ENCODE measurements around the gene PLEK. TPM values are rescaled to one million over a fixed set of nuclear protein-coding genes. Genes with fewer than 3 reads are reported as not detected.
"Not testable (repeated sequence)": the region's sequence is repeated elsewhere in the genome, so short reads cannot be mapped to it uniquely, and the experiment has no call there.

Gene PLEK
- total and polyA plus RNA-seq, 2 donors (not counting 1 experiment from before 2014, with no cell fraction given) = not detected

DNA sequence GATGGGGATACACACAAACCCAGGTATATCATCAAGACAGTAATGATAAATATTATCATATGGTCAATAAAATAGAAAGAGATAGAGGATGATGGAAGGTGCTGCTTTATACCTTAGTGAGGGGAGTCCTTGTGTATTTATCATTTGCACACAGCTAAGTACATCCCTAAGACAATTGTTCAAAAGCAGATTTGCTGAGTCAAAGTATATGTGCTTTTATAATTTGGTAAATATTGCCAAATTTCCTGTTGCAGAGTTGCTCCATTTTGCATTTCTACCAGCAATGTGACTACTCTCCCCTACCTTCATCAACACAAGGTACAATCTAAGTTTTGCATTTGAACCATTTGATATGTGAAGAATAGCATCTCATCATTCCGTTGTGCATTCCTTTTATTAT is 22.6 kb upstream of the PLEK start:
- Histone ChIP-seq H3K79me2 (ENCODE audit: control insufficient read depth, insufficient read depth, low read length) (no peaks in the 10 kb centered on the region), H3K9ac (ENCODE audit: insufficient read depth, low read length) (no peak overlapping the region), H3K9me3 (ENCODE audit: control insufficient read depth, insufficient read depth, low read depth, low read length) (no peaks in the 10 kb centered on the region), H2AFZ (ENCODE audit: low read length) (no peak overlapping the region), H3K27ac (ENCODE audit: insufficient read depth, low read length) (no peak overlapping the region), H3K27me3 (ENCODE audit: control insufficient read depth, insufficient read depth, low read length) (no peaks in the 10 kb centered on the region), H3K4me2 (ENCODE audit: extremely low read depth, insufficient read depth, low read length) (no peak overlapping the region), H4K20me1 (ENCODE audit: control insufficient read depth, extremely low read depth, insufficient read depth, low read length) (no peaks in the 10 kb centered on the region), H3K36me3 (ENCODE audit: control insufficient read depth, insufficient read depth, low read length) (no peaks in the 10 kb centered on the region), H3K4me3 (replicated peaks in 1 of 4; ENCODE audit: control extremely low read depth in 1 of 4, insufficient read depth in 1 of 4, low read depth in 3 of 4, low read length in 4 of 4) (no peak overlapping the region), H3K4me1 (ENCODE audit: control insufficient read depth, extremely low read depth, insufficient read depth, low read length) (no peaks in the 10 kb centered on the region)
- no peak for TF ChIP-seq EZH2 (IDR thresholded peaks at IDR 0.05; ENCODE audit: low read length, missing control alignments)
- TF ChIP-seq, protein P1, sequence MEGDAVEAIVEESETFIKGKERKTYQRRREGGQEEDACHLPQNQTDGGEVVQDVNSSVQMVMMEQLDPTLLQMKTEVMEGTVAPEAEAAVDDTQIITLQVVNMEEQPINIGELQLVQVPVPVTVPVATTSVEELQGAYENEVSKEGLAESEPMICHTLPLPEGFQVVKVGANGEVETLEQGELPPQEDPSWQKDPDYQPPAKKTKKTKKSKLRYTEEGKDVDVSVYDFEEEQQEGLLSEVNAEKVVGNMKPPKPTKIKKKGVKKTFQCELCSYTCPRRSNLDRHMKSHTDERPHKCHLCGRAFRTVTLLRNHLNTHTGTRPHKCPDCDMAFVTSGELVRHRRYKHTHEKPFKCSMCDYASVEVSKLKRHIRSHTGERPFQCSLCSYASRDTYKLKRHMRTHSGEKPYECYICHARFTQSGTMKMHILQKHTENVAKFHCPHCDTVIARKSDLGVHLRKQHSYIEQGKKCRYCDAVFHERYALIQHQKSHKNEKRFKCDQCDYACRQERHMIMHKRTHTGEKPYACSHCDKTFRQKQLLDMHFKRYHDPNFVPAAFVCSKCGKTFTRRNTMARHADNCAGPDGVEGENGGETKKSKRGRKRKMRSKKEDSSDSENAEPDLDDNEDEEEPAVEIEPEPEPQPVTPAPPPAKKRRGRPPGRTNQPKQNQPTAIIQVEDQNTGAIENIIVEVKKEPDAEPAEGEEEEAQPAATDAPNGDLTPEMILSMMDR (conservative IDR thresholded peaks at IDR 0.05 in 1 of 2, IDR thresholded peaks at IDR 0.05 in 1 of 2; ENCODE audit: low read depth in 1 of 2, low read length in 2 of 2) = no peak
- DNase-seq (ENCODE audit: low read depth in 2 of 2) = no peak

DNA sequence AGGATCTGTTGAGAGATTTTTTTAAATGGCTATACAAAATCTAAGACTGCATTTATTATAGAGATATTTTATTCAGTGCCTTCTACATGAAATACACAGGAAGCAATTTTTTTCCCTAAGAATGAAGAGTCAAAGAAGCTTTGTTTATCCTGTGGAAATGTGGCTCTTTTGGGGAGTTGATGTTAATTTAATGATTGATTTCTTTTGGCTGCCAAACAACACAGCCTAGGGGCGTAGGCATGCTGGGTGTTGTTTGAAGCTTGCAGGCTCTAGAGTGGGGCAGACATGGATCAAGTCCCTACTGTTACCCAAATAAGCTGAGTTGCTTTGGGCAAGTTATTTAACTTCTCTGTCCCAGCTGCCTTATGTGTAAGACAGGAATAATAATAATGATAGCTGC is 21.1 kb upstream of the PLEK start:
- H3K4me1 ChIP-seq (ENCODE audit: control insufficient read depth, extremely low read depth, insufficient read depth, low read length) = no peaks in the 10 kb centered on the region
- H2AFZ ChIP-seq (ENCODE audit: low read length) = no peak overlapping the region
- no peak overlapping the region for H3K9ac ChIP-seq (ENCODE audit: insufficient read depth, low read length)
- H3K36me3 ChIP-seq (ENCODE audit: control insufficient read depth, insufficient read depth, low read length) = no peaks in the 10 kb centered on the region
- no peak for TF ChIP-seq EZH2 (IDR thresholded peaks at IDR 0.05; ENCODE audit: low read length, missing control alignments)
- TF ChIP-seq, protein P1 (conservative IDR thresholded peaks at IDR 0.05 in 1 of 2, IDR thresholded peaks at IDR 0.05 in 1 of 2; ENCODE audit: low read depth in 1 of 2, low read length in 2 of 2) = no peak
- no peaks in the 10 kb centered on the region for H3K27me3 ChIP-seq (ENCODE audit: control insufficient read depth, insufficient read depth, low read length)
- H4K20me1 ChIP-seq (ENCODE audit: control insufficient read depth, extremely low read depth, insufficient read depth, low read length) = no peaks in the 10 kb centered on the region
- H3K4me2 ChIP-seq (ENCODE audit: extremely low read depth, insufficient read depth, low read length) = no peak overlapping the region
- no peaks in the 10 kb centered on the region for H3K9me3 ChIP-seq (ENCODE audit: control insufficient read depth, insufficient read depth, low read depth, low read length)
- H3K79me2 ChIP-seq (ENCODE audit: control insufficient read depth, insufficient read depth, low read length) = no peaks in the 10 kb centered on the region
- H3K27ac ChIP-seq (ENCODE audit: insufficient read depth, low read length) = no peak overlapping the region
- no peak for DNase-seq (ENCODE audit: low read depth in 2 of 2)
- no peak overlapping the region for H3K4me3 ChIP-seq (replicated peaks in 1 of 4; ENCODE audit: control extremely low read depth in 1 of 4, insufficient read depth in 1 of 4, low read depth in 3 of 4, low read length in 4 of 4)

DNA sequence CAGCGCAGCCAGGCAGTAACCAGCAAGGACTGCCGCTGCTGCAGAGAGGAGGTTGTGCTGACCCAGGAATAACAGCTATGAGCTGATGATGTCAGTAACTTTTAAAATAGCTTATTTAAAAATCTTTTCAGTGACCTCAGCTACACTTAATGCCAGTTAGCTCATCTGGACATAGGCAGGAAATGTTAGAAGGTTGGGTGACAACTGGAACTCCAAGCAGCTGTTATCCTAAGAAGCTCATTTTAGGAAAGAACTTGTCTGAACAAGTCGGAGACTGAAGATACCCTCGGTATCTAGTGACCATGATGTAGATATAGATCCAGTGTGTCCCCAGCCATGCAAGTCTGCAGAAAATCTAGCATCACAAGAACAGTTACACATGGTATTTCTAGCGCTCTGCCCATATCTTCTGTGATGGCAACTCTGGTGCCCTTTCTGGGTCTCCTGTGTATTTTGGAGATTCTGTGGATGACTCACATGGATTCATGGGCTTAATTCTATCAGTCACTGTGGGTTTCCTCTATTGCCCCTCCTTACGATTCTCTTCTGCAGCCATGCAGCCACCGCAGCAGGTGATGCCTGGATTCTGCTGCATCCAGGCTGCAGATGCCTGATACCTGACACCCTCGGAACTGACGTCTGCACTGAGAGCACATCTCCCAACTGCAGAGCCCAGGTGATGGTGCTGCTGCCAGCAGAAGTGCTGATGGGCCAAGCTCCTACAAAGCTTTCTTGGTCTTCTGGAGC is 19.8 kb upstream of the PLEK start:
- H4K20me1 ChIP-seq (ENCODE audit: control insufficient read depth, extremely low read depth, insufficient read depth, low read length) = no peaks in the 10 kb centered on the region
- no peak for DNase-seq (ENCODE audit: low read depth in 2 of 2)
- H3K27ac ChIP-seq (ENCODE audit: insufficient read depth, low read length) = no peak overlapping the region
- no peak overlapping the region for H2AFZ ChIP-seq (ENCODE audit: low read length)
- no peaks in the 10 kb centered on the region for H3K79me2 ChIP-seq (ENCODE audit: control insufficient read depth, insufficient read depth, low read length)
- no peak overlapping the region for H3K4me3 ChIP-seq (replicated peaks in 1 of 4; ENCODE audit: control extremely low read depth in 1 of 4, insufficient read depth in 1 of 4, low read depth in 3 of 4, low read length in 4 of 4)
- H3K4me2 ChIP-seq (ENCODE audit: extremely low read depth, insufficient read depth, low read length) = no peak overlapping the region
- H3K9me3 ChIP-seq (ENCODE audit: control insufficient read depth, insufficient read depth, low read depth, low read length) = no peaks in the 10 kb centered on the region
- TF ChIP-seq EZH2 (IDR thresholded peaks at IDR 0.05; ENCODE audit: low read length, missing control alignments) = no peak
- TF ChIP-seq, protein P1 (conservative IDR thresholded peaks at IDR 0.05 in 1 of 2, IDR thresholded peaks at IDR 0.05 in 1 of 2; ENCODE audit: low read depth in 1 of 2, low read length in 2 of 2) = no peak
- H3K36me3 ChIP-seq (ENCODE audit: control insufficient read depth, insufficient read depth, low read length) = no peaks in the 10 kb centered on the region
- no peaks in the 10 kb centered on the region for H3K27me3 ChIP-seq (ENCODE audit: control insufficient read depth, insufficient read depth, low read length)
- H3K9ac ChIP-seq (ENCODE audit: insufficient read depth, low read length) = no peak overlapping the region
- no peaks in the 10 kb centered on the region for H3K4me1 ChIP-seq (ENCODE audit: control insufficient read depth, extremely low read depth, insufficient read depth, low read length)

DNA sequence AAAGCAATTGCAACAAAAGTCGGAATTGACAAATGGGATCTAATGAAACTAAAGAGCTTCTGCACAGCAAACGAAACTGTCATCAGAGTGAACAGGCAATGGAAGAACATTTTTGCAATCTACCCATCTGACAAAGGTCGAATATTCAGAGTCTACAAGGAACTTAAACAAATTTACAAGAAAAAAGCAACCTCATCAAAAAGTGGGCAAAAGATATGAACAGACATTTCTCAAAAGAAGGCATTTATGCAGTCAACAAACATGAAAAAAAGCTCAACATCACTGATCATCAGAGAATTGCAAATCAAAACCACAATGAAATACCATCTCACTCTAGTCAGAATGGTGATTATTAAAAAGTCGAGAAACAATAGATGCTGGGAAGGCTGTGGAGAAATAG is 16.0 kb upstream of the PLEK start:
- H3K9me3 ChIP-seq (ENCODE audit: control insufficient read depth, insufficient read depth, low read depth, low read length) = not testable (repeated sequence)

More for the DNA sequence above, 16.0 kb upstream of the PLEK start:
- H4K20me1 ChIP-seq (ENCODE audit: control insufficient read depth, extremely low read depth, insufficient read depth, low read length); H3K36me3 ChIP-seq (ENCODE audit: control insufficient read depth, insufficient read depth, low read length); H3K27me3 ChIP-seq (ENCODE audit: control insufficient read depth, insufficient read depth, low read length); H3K4me3 ChIP-seq (replicated peaks in 1 of 4; ENCODE audit: control extremely low read depth in 1 of 4, insufficient read depth in 1 of 4, low read depth in 3 of 4, low read length in 4 of 4); DNase-seq (ENCODE audit: low read depth in 2 of 2); H2AFZ ChIP-seq (ENCODE audit: low read length); H3K79me2 ChIP-seq (ENCODE audit: control insufficient read depth, insufficient read depth, low read length); H3K9ac ChIP-seq (ENCODE audit: insufficient read depth, low read length); H3K4me2 ChIP-seq (ENCODE audit: extremely low read depth, insufficient read depth, low read length); H3K4me1 ChIP-seq (ENCODE audit: control insufficient read depth, extremely low read depth, insufficient read depth, low read length); H3K27ac ChIP-seq (ENCODE audit: insufficient read depth, low read length): not testable (repeated sequence)

All from fibroblast of lung (primary cell).